Kidney (tissue), 14 donors: ENCODE results near the gene TSPOAP1. TPM values are rescaled to one million over a fixed set of nuclear protein-coding genes. Genes with fewer than 3 reads are reported as not detected.

ENCODE experiments used
- DNase-seq, 5 donors: peaks; one replicate each; pipeline ENCODE4 v3.0.0-alpha.2; 2013 to 2020
- FAIRE-seq: peaks from 2 replicates; lab custom pipeline; 2012; peaks lifted over from hg19 to GRCh38; lab: Jason Lieb, UNC
- H3K27ac ChIP-seq, 2 donors: one replicate each; pipeline ENCODE4 v1.7.0; 2013; ENCODE audit warnings: low read depth in 2 of 2, low read length in 2 of 2, inconsistent platforms in 1 of 2
- H3K27me3 ChIP-seq: one replicate; pipeline ENCODE4 v1.7.1; 2013; ENCODE audit warnings: low read length, inconsistent platforms; ENCODE audit not compliant: control insufficient read depth, insufficient read depth
- H3K36me3 ChIP-seq, 3 donors: one replicate each; pipeline versions ENCODE4 v1.7.0 to v1.7.1; 2013; ENCODE audit warnings: low read length in 3 of 3, control low read depth in 1 of 3, inconsistent platforms in 1 of 3; ENCODE audit not compliant: insufficient read depth in 3 of 3, control insufficient read depth in 2 of 3
- H3K4me1 ChIP-seq, 3 donors: one replicate each; pipeline versions ENCODE4 v1.7.0 to v1.7.1; 2013; ENCODE audit warnings: low read length in 3 of 3, inconsistent platforms in 1 of 3, low read depth in 1 of 3; ENCODE audit not compliant: control insufficient read depth in 2 of 3, insufficient read depth in 2 of 3
- H3K4me3 ChIP-seq, 3 donors: one replicate each; pipeline versions ENCODE4 v1.7.0 to v1.8.1; 2013; ENCODE audit warnings: low read length in 3 of 3, control low read depth in 1 of 3, inconsistent platforms in 1 of 3
- H3K9ac ChIP-seq, 3 donors: one replicate each; pipeline versions ENCODE4 v1.7.0 to v1.7.1; 2013; ENCODE audit warnings: low read length in 3 of 3, control low read depth in 1 of 3, inconsistent platforms in 1 of 3
- H3K9me3 ChIP-seq, 3 donors: one replicate each; pipeline versions ENCODE4 v1.7.0 to v1.7.1; 2013; ENCODE audit warnings: low read length in 3 of 3, control low read depth in 1 of 3, inconsistent platforms in 1 of 3; ENCODE audit not compliant: control insufficient read depth in 2 of 3, insufficient read depth in 1 of 3
- intact Hi-C: fragments of 100-400 bp; cut with DNase I; formaldehyde crosslinking; loops from one replicate; pipeline ENCODE4 v1.11.1; 2022
- polyA plus RNA-seq: library from polyadenylated mRNA; stranded (reverse); fragments of 350-450 nt; fragmentation: Illumina TruSeq; extraction: RNeasy Lipid Tissue Mini Kit (QIAGEN cat#74804); gene quantifications from one replicate; pipeline ENCODE4 v1.2.3, GENCODE V29; 2014; ENCODE audit warnings: low read depth, low replicate concordance; ENCODE audit not compliant: insufficient read depth
- total RNA-seq: library from RNA; stranded (reverse); fragmentation: NEBNext Ultra II Directional; extraction: Animal tissue kit (Norgen Biotek cat#: 25700); gene quantifications from one replicate; pipeline ENCODE4 v1.2.1, GENCODE V29; 2021
- TF ChIP-seq, protein P1 (sequence below): IDR thresholded peaks from 3 replicates; pipeline ENCODE4 v1.5.1; 2012; ENCODE audit warnings: mild to moderate bottlenecking, moderate library complexity, borderline replicate concordance; ENCODE audit not compliant: insufficient read depth; ENCODE audit errors: extremely low read depth
- donor health status: control.
- donor health status: control.
- donor health status: control.
- donor health status: control.
- donor health status: control.
- donor health status: DM: yes; HTN: yes; CAD: no.
- donor health status: Normal renal cell carcinoma (clear cell type).

Gene TSPOAP1
- total and polyA plus RNA-seq, 2 donors from 2014 or later = 12.5 to 30.6 TPM

DNA sequence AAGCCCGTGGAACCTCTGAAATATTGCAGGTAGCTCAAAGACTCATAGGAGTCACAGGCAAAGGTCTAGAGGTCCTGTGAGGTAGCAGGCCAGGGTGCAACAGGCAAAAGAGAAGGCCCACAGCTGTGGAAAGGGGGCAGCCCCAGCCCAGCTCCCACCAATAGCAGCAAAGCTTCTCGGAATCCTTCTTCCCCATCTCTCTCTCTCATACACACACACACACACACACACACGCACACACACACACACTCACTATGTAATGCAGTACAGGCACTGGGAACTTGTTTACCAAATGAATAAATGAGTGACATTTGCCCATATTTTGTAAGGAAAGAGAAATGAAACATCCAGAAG lies 40.2 kb upstream of the TSPOAP1 start:
- no peak overlapping the region for H3K9ac ChIP-seq
- no peak overlapping the region for H3K4me3 ChIP-seq
- H3K27ac ChIP-seq = peak overlapping the region in 1 of 2 donors; percentile 57
- H3K36me3 ChIP-seq = no peaks in the 10 kb centered on the region
- peak in 1 of 5 donors; percentile 16 for DNase-seq
- H3K4me1 ChIP-seq = peaks cover 0 to 2% (median 0%) of the 10 kb centered on the region in 3 donors
- TF ChIP-seq, protein P1, sequence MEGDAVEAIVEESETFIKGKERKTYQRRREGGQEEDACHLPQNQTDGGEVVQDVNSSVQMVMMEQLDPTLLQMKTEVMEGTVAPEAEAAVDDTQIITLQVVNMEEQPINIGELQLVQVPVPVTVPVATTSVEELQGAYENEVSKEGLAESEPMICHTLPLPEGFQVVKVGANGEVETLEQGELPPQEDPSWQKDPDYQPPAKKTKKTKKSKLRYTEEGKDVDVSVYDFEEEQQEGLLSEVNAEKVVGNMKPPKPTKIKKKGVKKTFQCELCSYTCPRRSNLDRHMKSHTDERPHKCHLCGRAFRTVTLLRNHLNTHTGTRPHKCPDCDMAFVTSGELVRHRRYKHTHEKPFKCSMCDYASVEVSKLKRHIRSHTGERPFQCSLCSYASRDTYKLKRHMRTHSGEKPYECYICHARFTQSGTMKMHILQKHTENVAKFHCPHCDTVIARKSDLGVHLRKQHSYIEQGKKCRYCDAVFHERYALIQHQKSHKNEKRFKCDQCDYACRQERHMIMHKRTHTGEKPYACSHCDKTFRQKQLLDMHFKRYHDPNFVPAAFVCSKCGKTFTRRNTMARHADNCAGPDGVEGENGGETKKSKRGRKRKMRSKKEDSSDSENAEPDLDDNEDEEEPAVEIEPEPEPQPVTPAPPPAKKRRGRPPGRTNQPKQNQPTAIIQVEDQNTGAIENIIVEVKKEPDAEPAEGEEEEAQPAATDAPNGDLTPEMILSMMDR = no peak
- H3K27me3 ChIP-seq = no peaks in the 10 kb centered on the region
- intact Hi-C loops = no loop called here
- FAIRE-seq = no peak
- no peaks in the 10 kb centered on the region for H3K9me3 ChIP-seq

DNA sequence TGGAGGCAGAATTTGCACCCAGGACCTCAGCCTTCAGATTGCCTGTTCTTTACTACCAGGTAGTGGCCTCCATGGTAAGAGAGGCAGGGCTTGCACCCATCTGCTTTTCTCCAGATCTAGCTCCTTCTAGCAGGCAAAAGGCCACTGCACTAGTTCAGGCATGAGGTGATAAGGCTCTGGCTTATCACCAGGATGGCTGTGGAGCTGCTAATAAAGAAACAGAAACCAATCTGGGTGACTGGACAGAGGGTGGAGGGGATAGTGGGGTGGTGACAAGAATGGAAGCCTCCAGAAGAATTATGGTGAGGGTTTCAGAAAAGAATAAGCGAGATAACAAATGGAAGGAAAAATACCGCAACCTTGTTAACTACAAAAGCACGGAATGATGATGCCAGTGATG lies 38.9 kb upstream of the TSPOAP1 start:
- Histone ChIP-seq H3K4me1 (peaks cover 0 to 2% (median 0%) of the 10 kb centered on the region in 3 donors), H3K27ac (no peak overlapping the region), H3K36me3 (no peaks in the 10 kb centered on the region), H3K9me3 (no peaks in the 10 kb centered on the region), H3K27me3 (no peaks in the 10 kb centered on the region), H3K4me3 (no peak overlapping the region), H3K9ac (no peak overlapping the region)
- FAIRE-seq (no peak), DNase-seq (no peak)
- intact Hi-C loops = no loop called here
- TF ChIP-seq, protein P1 = no peak

DNA sequence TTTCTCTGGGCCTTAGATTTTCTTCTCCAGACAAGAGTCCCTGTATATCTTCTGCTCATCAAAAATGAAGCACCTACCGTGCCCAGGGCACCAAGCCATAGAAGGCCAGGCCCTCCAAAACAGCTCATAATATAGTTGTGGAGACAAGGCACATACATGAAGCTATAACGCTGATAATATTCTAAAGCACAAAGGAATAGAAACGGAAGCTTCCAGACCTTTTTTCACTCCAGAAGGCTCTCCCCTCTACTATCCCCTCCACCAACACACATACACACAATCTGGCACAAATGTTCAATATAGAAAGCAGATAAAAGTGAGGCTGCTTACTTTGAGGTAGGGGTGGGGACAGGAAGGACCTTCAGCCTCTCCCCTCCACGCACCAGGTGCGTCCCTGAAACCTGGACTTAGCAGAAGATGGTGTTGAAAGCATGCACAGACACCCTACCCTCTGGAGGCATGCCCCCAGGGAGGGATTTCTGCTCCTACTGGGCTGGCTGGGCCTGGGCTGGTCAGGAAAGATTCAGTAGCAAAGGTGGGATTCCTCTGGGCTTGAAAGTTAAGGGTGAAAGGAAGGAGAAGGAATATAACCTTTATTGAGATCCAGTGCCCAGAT lies 37.5 kb upstream of the TSPOAP1 start:
- no peaks in the 10 kb centered on the region for H3K27me3 ChIP-seq
- FAIRE-seq = no peak
- H3K9ac ChIP-seq = no peak overlapping the region
- H3K36me3 ChIP-seq = no peaks in the 10 kb centered on the region
- H3K4me3 ChIP-seq = no peak overlapping the region
- TF ChIP-seq, protein P1 = no peak
- no peaks in the 10 kb centered on the region for H3K9me3 ChIP-seq
- no peak for DNase-seq
- intact Hi-C loops = no loop called here
- H3K27ac ChIP-seq = no peak overlapping the region
- H3K4me1 ChIP-seq = peaks cover 0 to 2% (median 0%) of the 10 kb centered on the region in 3 donors
